GM18867 (cell line): ENCODE data around the gene DDB1.

Source experiments
- ATAC-seq: cut with Tn5 transposase; IDR thresholded peaks from one replicate; pipeline ENCODE4 v1.9.1; 2021; ENCODE audit warnings: mild to moderate bottlenecking, moderate library complexity; ENCODE audit not compliant: unreplicated experiment

Gene DDB1

GRCh38 chr11:61332797-61333549 lies at the start of gene DDB1, which contains the start of gene TKFC:
Gene DDB1 (minus strand): TSS chr11:61333105. CDS start chr11:61332968, 137 bp downstream.
Gene TKFC (plus strand): TSS chr11:61333228. CDS start chr11:61334729, 1,501 bp downstream.
- ATAC-seq, result peak; percentile 89

GRCh38 chr11:61380884-61381283 lies 48.0 kb upstream of the DDB1 start:
- ATAC-seq, result no peak

- ATAC-seq, result no peak
Measured at GRCh38 chr11:61378713-61379313, 45.9 kb upstream of the DDB1 start.

- no peak for ATAC-seq
Measured at GRCh38 chr11:61377461-61378160, 44.7 kb upstream of the DDB1 start.

- ATAC-seq, result no peak
Measured at GRCh38 chr11:61375761-61376108, 42.8 kb upstream of the DDB1 start.

- ATAC-seq, result no peak
Measured at GRCh38 chr11:61372659-61373420, 39.9 kb upstream of the DDB1 start.

GRCh38 chr11:61370349-61371005 lies 37.6 kb upstream of the DDB1 start:
- no peak for ATAC-seq

- peak; percentile 36 for ATAC-seq
Measured at GRCh38 chr11:61369372-61370348, 36.8 kb upstream of the DDB1 start.

- ATAC-seq, result no peak
Measured at GRCh38 chr11:61368646-61369045, 35.7 kb upstream of the DDB1 start.

GRCh38 chr11:61367406-61367805 lies 34.5 kb upstream of the DDB1 start:
- ATAC-seq, result no peak

GRCh38 chr11:61364012-61364675 lies 31.2 kb upstream of the DDB1 start:
- no peak for ATAC-seq

- no peak for ATAC-seq
Measured at GRCh38 chr11:61362542-61362875, 29.6 kb upstream of the DDB1 start.

GRCh38 chr11:61361741-61362541 lies 29.0 kb upstream of the DDB1 start, which contains the start of the genes CYB561A3 and TMEM138:
Gene CYB561A3 (minus strand): TSS chr11:61361882. CDS start chr11:61356713, 5,169 bp downstream.
Gene TMEM138 (plus strand): TSS chr11:61362374. CDS start chr11:61364391, 2,017 bp downstream.
- peak; percentile 80 for ATAC-seq

- ATAC-seq, result no peak
Measured at GRCh38 chr11:61361237-61361740, 28.4 kb upstream of the DDB1 start.

GRCh38 chr11:61359516-61359915 lies 26.6 kb upstream of the DDB1 start:
- no peak for ATAC-seq

GRCh38 chr11:61358566-61358965 lies 25.7 kb upstream of the DDB1 start:
- ATAC-seq, result no peak

- no peak for ATAC-seq
Measured at GRCh38 chr11:61357894-61358239, 25.0 kb upstream of the DDB1 start.
